MM.1S (cell line): ENCODE results near the gene FXYD4.

Experiments
- DNase-seq: peaks from one replicate; pipeline ENCODE4 v3.0.0-alpha.2; 2015
- H2AFZ ChIP-seq: fragments of 300-600 bp; sonication (generic); 2 replicates; pipeline ENCODE4 v1.6.0; 2016; ENCODE audit warnings: antibody characterized with exemption, low read length
- H3F3A ChIP-seq: fragments of 300-600 bp; sonication (generic); 2 replicates; pipeline ENCODE4 v1.6.1; 2016; ENCODE audit warnings: mild to moderate bottlenecking, antibody characterized with exemption, low read length, moderate library complexity, mixed read lengths; ENCODE audit not compliant: insufficient read depth
- H3K27ac ChIP-seq: fragments of 300-600 bp; sonication (generic); 2 replicates; pipeline ENCODE4 v1.5.1; 2016; ENCODE audit warnings: mild to moderate bottlenecking, low read length
- H3K27me3 ChIP-seq: fragments of 300-600 bp; sonication (generic); replicated peaks from 2 replicates; pipeline ENCODE4 v1.6.0; 2016; ENCODE audit warnings: low read length; ENCODE audit not compliant: insufficient read depth
- H3K36me3 ChIP-seq: fragments of 300-600 bp; sonication (generic); replicated peaks from 2 replicates; pipeline ENCODE4 v1.6.1; 2016; ENCODE audit warnings: mild to moderate bottlenecking, low read length, mixed read lengths; ENCODE audit not compliant: insufficient read depth
- H3K4me1 ChIP-seq: fragments of 300-600 bp; sonication (generic); 2 replicates; pipeline ENCODE4 v1.6.1; 2016; ENCODE audit warnings: low read length, mixed read lengths
- H3K4me2 ChIP-seq: fragments of 300-600 bp; sonication (generic); 2 replicates; pipeline ENCODE4 v1.6.0; 2016; ENCODE audit warnings: low read depth, low read length
- H3K4me3 ChIP-seq: fragments of 300-600 bp; sonication (generic); 2 replicates; pipeline ENCODE4 v1.5.1; 2016; ENCODE audit warnings: low read length, mixed read lengths
- H3K79me2 ChIP-seq: fragments of 300-600 bp; sonication (generic); 2 replicates; pipeline ENCODE4 v1.6.1; 2016; ENCODE audit warnings: mixed run types, low read length, mixed read lengths
- H3K9ac ChIP-seq: fragments of 300-600 bp; sonication (generic); 2 replicates; pipeline ENCODE4 v1.6.1; 2016; ENCODE audit warnings: low read length, mixed read lengths
- H3K9me2 ChIP-seq: fragments of 300-600 bp; sonication (generic); replicated peaks from 2 replicates; pipeline ENCODE4 v1.6.1; 2016; ENCODE audit warnings: mild to moderate bottlenecking, low read length, mixed read lengths; ENCODE audit not compliant: insufficient read depth
- H3K9me3 ChIP-seq: fragments of 300-600 bp; sonication (generic); replicated peaks from 2 replicates; pipeline ENCODE4 v1.6.1; 2016; ENCODE audit warnings: mild to moderate bottlenecking, low read length, mixed read lengths; ENCODE audit not compliant: insufficient read depth
- H4K20me1 ChIP-seq: fragments of 300-600 bp; sonication (generic); 2 replicates; pipeline ENCODE4 v1.6.1; 2016; ENCODE audit warnings: mild to moderate bottlenecking, low read length, moderate library complexity, mixed read lengths; ENCODE audit not compliant: insufficient read depth
- EZH2 ChIP-seq: fragments of 300-600 bp; sonication (generic); optimal IDR thresholded peaks from 2 replicates; pipeline ENCODE3; 2017; ENCODE audit warnings: low read depth, mild to moderate bottlenecking, antibody characterized with exemption, low read length, mixed read lengths
- EZH2phosphoT487 ChIP-seq: fragments of 300-600 bp; sonication (generic); IDR thresholded peaks from 2 replicates; pipeline ENCODE4 v1.6.1; 2018; ENCODE audit warnings: antibody characterized with exemption, low read length
- TF ChIP-seq, protein P1 (sequence below): fragments of 300-600 bp; sonication (generic); IDR thresholded peaks from 2 replicates; pipeline ENCODE4 v1.5.1; 2016; ENCODE audit warnings: antibody characterized with exemption, low read length, mixed read lengths

Gene FXYD4

DNA sequence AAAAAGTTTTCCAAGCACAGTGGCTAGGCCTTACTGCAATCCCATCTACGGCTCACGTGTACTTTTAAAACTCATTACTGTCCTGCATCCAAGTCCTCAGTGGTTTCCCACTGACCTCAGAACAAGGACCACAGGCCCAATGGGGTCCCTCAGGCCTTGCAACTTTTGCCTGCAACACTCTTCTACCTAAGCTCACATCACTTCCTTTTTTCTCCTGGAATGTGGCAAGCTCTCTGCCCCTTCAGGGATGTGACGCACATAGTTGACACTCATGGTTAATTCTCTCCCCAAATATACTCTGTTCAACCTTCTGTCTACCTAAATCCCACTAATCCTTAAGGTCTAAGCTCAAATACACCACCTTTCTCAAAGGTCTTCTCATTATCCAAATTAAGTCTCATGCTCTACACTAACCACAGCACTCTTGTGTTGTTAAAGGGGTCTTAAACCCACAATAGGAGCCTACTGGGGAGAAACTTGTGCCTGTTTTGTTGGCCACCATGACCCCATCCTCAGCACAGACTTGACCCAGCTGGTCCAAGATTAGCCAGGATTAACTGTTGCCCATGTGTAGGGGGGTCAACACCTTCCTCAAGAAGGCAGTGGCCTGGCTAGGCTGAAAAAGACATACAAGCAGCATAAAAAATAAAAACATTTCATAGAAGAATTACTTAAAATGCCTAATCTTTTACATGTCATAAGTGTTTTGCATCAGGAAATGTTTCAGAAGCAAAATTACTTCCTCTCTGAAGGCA, 22.3 kb downstream of the FXYD4 start:
- 0 out of 2 replicates have a peak overlapping the region, but pooled peaks have one; percentile 87 for H3K4me3 ChIP-seq
- peaks cover 26% of the 10 kb centered on the region for H3K4me1 ChIP-seq
- no peak for DNase-seq
- no peaks in the 10 kb centered on the region for H3K9me2 ChIP-seq
- H3K27ac ChIP-seq = peak overlapping the region; percentile 7; the same call in 1 of the 2 replicates
- H3K27me3 ChIP-seq = no peaks in the 10 kb centered on the region
- no peak overlapping the region; the same call in 1 of the 2 replicates for H3K4me2 ChIP-seq
- peaks cover 32% of the 10 kb centered on the region for H3K36me3 ChIP-seq
- H3K9me3 ChIP-seq = no peaks in the 10 kb centered on the region
- peaks cover 95% of the 10 kb centered on the region for H3K79me2 ChIP-seq
- peaks cover 57% of the 10 kb centered on the region for H4K20me1 ChIP-seq
- TF ChIP-seq, protein P1, sequence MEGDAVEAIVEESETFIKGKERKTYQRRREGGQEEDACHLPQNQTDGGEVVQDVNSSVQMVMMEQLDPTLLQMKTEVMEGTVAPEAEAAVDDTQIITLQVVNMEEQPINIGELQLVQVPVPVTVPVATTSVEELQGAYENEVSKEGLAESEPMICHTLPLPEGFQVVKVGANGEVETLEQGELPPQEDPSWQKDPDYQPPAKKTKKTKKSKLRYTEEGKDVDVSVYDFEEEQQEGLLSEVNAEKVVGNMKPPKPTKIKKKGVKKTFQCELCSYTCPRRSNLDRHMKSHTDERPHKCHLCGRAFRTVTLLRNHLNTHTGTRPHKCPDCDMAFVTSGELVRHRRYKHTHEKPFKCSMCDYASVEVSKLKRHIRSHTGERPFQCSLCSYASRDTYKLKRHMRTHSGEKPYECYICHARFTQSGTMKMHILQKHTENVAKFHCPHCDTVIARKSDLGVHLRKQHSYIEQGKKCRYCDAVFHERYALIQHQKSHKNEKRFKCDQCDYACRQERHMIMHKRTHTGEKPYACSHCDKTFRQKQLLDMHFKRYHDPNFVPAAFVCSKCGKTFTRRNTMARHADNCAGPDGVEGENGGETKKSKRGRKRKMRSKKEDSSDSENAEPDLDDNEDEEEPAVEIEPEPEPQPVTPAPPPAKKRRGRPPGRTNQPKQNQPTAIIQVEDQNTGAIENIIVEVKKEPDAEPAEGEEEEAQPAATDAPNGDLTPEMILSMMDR = no peak
- TF ChIP-seq EZH2phosphoT487 (no peak), EZH2 (no peak)
- no peak overlapping the region for H2AFZ ChIP-seq
- H3K9ac ChIP-seq = no peak overlapping the region; the same call in 1 of the 2 replicates
- peaks cover 74% of the 10 kb centered on the region for H3F3A ChIP-seq

DNA sequence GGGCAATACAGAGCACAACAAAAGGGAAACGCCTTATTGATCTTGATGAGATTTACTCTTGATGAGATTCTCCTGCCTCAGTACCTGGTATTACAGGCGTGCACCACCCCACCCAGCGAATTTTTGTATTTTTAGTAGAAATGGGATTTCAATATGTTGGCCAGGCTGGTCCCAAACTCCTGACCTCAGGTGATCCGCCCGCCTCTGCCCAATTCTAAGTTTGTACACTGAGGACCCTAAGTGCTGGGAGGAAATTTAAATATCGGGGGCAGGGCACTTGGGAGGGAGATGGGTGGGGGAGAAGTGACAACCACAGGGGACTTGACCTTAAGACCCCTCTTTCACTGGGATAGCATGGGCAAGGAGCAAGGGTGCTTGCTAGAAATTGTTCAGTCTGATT, 23.4 kb downstream of the FXYD4 start:
- H3K4me1 ChIP-seq = peaks cover 36% of the 10 kb centered on the region
- H3F3A ChIP-seq = peaks cover 74% of the 10 kb centered on the region
- H3K27ac ChIP-seq = no peak overlapping the region; the same call in 1 of the 2 replicates
- H2AFZ ChIP-seq = no peak overlapping the region
- peaks cover 22% of the 10 kb centered on the region for H3K36me3 ChIP-seq
- H3K4me3 ChIP-seq = peak overlapping the region; percentile 87
- no peaks in the 10 kb centered on the region for H3K9me2 ChIP-seq
- TF ChIP-seq EZH2 (no peak), EZH2phosphoT487 (no peak)
- TF ChIP-seq, protein P1 = no peak
- peaks cover 52% of the 10 kb centered on the region for H4K20me1 ChIP-seq
- H3K27me3 ChIP-seq = no peaks in the 10 kb centered on the region
- H3K4me2 ChIP-seq = peak overlapping the region; percentile 65
- H3K9ac ChIP-seq = peak overlapping the region; percentile 94; the same call in 1 of the 2 replicates
- H3K9me3 ChIP-seq = no peaks in the 10 kb centered on the region
- DNase-seq = no peak
- H3K79me2 ChIP-seq = peaks cover 95% of the 10 kb centered on the region

DNA sequence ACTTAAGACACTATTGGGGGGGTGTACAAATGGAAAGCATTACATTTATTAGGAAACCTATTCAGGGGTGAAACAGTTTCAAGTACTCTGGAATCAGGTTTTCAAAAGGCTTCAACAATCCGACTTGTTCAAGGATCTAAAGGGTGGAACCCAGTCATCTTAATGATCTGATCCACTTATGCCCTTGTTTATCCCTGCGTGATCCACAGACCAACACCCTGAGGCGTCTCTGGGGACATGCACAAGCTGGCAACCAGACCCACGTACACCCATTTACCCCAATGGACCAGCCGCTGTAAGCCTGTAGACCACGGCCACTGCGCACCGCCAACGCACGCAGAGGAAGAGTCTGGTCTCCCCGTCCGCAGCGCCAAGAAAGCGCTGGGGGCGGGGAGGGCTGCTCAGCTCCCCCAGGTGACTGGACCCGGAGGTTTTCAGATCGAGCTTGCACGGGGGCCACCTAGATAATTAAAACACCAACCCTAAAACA, 24.2 kb downstream of the FXYD4 start:
- peak overlapping the region; percentile 91 for H3K27ac ChIP-seq
- H3K4me2 ChIP-seq = peak overlapping the region; percentile 65
- no peak overlapping the region for H2AFZ ChIP-seq
- peak; percentile 60 for DNase-seq
- H3K27me3 ChIP-seq = no peaks in the 10 kb centered on the region
- TF ChIP-seq EZH2phosphoT487 (no peak), EZH2 (no peak)
- TF ChIP-seq, protein P1 = no peak
- no peaks in the 10 kb centered on the region for H3K9me2 ChIP-seq
- H3F3A ChIP-seq = peaks cover 74% of the 10 kb centered on the region
- peaks cover 18% of the 10 kb centered on the region for H3K36me3 ChIP-seq
- H3K4me3 ChIP-seq = peak overlapping the region; percentile 87
- H3K9me3 ChIP-seq = no peaks in the 10 kb centered on the region
- peaks cover 95% of the 10 kb centered on the region for H3K79me2 ChIP-seq
- peaks cover 52% of the 10 kb centered on the region for H4K20me1 ChIP-seq
- peak overlapping the region; percentile 94 for H3K9ac ChIP-seq
- H3K4me1 ChIP-seq = peaks cover 39% of the 10 kb centered on the region
